HG02759 (cell line): ENCODE results near the gene GPR39.

Experiments used
- ATAC-seq: cut with Tn5 transposase; IDR thresholded peaks from one replicate; pipeline ENCODE4 v1.9.1; 2021; ENCODE audit warnings: mild to moderate bottlenecking, moderate library complexity; ENCODE audit not compliant: unreplicated experiment

The GPR39 gene

GRCh38 chr2:132597166-132597565, 180.6 kb downstream of the GPR39 start:
- no peak for ATAC-seq

DNA sequence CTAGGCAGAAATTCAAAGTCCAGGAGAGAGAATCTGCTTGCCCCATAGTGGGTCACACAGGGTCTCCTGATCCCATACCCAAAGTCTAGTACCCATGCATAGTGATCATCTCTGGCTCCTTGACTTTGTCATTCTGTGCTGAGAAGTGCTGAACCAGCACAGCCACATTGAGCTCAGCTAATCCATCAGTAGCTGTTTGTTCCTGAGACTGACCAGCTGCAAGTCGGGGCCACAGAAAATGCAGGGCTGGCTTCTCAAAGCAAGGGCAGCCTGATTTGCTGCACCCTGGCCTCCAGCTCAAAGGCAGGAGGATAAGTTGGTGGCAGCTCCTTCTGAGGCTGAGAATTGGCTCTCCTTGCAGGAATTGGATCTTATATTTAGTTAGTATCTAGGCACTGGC, 181.2 kb downstream of the GPR39 start:
- ATAC-seq: no peak

- ATAC-seq: no peak
Observed at GRCh38 chr2:132598536-132598935, 181.9 kb downstream of the GPR39 start.

- ATAC-seq: no peak
Observed at GRCh38 chr2:132599556-132599955, 183.0 kb downstream of the GPR39 start.

- ATAC-seq: no peak
Observed at GRCh38 chr2:132604561-132604960, 188.0 kb downstream of the GPR39 start.

GRCh38 chr2:132605236-132606180, 188.9 kb downstream of the GPR39 start:
- no peak for ATAC-seq

GRCh38 chr2:132606649-132607048, 190.0 kb downstream of the GPR39 start:
- ATAC-seq: no peak

GRCh38 chr2:132607426-132608090, 191.0 kb downstream of the GPR39 start:
- no peak for ATAC-seq

DNA sequence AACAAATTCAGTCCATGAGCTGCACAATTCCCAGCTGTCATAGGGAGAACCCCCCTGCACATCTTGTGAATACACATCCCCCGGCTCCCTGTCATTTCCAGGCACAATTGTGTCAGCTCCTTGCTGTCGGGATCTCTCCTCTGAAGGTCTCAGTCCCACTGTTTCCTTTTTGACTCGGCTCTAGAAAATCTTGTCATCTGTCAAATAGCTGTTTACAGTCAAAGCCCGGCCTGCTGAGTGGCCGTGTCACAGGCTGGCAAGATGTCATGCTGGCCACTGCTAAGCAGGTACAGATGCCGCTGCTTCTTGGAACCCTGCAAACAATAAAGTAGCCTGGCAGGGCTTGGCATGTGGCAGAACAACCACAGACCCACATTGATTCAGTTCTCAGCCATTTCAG, 191.7 kb downstream of the GPR39 start:
- no peak for ATAC-seq

DNA sequence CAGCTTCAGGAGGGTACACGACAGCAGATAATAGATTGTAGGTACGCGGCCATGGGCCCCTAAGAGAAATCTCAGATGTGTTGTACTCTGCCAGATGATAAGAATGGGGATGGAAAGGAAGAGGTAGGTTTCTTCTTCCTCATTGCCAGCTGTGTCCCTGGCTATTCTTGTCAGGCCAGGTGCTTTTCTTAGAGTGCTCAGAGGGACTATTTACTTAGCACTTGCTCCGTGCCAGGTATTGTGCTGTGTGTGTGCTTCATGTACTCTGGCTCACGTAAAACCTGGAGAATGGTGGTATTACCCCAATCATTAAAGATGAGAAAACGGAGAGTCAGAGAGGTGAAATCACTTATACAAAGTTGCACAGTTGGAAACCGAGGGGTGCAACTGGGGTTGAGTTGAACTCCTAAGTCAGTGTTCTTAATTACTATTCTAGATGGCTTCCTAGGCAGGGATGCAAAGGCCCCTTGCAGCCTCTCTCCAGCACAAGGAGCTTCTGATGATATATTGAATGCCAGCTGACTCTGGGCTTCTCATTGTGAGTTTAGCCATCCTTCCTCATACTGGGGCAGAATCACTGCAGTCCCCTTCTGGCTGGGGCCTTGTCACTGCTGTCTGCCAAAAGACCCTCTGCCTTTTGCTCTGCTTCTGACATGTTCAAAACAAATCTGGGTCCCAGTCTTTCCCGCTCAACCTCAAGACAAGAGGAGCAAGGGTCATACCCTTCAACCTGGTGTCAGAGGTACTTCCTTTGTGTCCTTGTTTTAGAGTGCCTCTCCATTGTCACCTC, 192.7 kb downstream of the GPR39 start:
- ATAC-seq: no peak

DNA sequence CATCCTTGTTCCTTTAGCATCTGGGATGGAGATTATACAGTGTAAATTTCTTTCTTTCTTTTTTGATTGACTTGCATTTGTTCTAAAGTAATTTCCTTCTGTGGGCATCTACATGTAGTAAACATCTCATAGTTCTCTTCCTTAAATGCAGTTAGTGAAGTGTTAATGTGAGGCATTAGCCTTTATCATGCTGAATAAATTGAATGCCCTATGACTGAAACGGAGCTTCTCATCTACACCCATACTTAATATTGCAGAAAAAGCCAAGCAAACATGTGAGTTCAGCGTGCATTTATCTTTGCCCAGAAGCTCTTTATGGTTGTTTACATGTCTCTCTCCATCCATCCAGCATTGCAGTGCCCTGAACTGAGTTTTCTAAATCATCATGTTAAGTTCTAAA, 195.1 kb downstream of the GPR39 start:
- no peak for ATAC-seq

DNA sequence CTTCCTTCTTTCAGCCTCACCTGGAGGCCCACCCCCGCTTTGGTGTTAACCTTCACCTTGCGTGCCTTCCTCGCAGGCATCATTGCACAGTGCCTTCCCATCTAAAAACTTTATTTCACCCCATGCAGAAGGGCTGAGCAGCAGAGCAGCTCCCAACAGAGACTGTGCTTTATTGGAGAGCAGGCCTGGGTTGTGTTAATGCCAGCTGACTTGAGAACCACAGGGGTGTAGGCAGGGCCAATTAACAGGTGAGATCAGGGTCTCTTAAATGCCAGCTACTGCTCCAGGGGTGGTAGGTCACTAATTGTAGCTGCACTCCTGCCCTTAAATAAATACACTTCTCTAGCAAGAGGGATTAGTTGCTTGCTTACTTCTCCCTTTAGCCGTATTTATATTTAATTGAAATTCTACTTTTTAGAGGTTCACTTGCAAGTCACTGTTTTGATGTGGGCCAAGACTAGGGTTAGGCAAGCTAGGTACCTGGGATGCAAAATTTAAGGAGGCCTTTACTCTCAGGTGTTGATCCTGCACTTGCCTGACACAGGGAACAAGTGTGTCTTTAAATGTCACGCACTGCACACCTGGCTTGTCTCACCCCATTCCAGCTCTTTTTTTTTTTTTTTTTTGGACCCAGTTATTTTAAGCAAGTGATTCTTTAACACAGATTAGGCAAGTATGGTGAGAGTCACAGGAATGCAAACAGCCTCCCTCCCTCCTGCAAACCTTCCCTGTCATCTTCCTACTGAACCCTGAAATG, 198.9 kb downstream of the GPR39 start:
- no peak for ATAC-seq

DNA sequence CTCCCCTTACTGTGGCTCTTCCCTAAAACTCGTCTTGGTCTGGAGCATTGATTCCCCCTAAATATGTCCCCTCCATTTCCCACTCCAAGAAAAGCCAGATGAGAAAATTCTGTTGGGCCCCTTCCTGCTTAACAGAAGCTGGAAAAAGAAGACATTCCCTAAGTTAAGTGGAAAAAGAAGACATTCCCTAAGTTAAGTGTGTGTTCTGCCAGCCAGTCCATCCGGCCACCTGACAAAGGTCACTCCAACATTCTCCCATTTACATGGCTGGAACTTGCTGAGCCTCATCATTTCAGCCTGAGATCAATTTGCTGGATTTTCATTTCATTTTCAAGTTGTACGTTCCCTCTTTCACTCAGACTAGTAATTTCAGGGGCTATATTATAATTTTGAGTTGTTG, 201.4 kb downstream of the GPR39 start:
- ATAC-seq: no peak

DNA sequence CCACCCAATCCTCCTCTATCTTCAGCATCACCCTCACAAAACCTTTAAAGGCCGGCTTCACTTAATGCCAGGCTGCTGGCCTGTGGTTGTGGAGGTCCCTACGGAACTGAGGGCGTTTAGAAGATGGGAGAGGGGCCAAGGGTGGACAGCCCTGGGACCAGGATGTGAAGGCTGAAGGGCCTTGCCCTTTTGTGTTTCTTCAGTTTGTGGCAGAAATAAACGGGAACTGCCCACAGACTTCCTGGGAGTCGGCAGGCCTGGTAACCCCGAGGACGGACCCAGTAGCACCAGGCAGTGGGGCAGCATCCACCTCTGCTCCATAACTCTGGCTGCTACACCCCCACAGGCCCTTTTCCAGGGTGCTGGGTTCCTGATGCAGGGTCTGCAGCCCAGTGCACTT, 202.1 kb downstream of the GPR39 start:
- no peak for ATAC-seq

DNA sequence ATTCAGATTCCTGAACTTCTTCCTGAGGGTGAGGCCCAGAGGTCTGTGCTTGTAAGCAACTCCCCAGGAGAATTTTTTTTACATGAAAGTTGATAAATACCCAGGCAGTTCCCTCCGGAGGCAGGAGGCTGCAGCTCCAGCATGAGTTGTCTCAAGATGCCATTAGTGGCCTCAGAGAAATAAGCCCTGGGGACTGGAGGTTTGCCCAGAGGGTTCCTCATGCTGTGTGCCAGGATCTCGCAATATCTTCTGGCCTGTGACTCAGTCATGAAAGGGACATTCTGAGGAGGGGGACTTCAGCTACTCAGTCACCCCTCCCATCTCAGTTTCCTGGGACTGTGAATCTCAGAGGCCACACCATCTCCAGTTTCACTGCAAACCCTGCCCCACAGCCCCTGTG, 203.5 kb downstream of the GPR39 start:
- ATAC-seq: no peak

DNA sequence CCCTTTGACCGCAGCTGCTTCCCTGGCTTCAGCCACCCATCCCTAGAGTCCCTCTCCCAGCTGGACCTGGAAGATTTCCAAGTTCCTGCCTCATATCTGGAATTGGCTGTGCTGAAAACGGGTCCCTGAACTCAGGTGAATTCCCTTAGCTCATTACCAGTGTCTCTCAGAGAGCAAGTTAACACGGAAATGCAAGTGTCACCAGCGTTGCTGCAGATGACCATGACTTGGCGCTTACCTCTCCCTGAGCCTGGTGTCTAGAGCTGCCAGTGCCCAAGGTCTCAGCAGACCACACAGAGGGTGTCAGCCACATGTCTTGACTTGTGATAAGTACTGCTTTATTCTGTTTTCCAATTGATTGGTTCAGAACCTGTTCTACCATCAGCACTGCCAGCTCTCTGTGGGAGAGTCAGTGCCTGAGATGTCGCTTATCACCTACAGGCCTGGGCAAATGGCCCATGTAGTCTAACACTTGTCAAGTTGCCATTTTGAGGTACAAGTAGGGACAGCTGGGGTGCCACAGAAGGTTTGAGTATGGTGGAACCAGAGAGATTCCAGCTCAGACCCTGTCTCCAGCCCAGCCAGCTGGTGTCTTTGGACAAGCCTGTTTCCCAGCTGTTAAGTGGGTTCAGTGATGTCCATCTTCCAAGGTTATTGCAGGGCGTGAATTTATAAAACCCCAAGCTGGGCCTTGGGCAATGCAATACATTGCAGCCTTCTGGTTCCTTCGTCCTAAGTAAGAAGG, 204.7 kb downstream of the GPR39 start:
- ATAC-seq: no peak

- no peak for ATAC-seq
Observed at GRCh38 chr2:132623096-132623839, 206.7 kb downstream of the GPR39 start.

GRCh38 chr2:132627536-132627935, 210.9 kb downstream of the GPR39 start:
- ATAC-seq: no peak

DNA sequence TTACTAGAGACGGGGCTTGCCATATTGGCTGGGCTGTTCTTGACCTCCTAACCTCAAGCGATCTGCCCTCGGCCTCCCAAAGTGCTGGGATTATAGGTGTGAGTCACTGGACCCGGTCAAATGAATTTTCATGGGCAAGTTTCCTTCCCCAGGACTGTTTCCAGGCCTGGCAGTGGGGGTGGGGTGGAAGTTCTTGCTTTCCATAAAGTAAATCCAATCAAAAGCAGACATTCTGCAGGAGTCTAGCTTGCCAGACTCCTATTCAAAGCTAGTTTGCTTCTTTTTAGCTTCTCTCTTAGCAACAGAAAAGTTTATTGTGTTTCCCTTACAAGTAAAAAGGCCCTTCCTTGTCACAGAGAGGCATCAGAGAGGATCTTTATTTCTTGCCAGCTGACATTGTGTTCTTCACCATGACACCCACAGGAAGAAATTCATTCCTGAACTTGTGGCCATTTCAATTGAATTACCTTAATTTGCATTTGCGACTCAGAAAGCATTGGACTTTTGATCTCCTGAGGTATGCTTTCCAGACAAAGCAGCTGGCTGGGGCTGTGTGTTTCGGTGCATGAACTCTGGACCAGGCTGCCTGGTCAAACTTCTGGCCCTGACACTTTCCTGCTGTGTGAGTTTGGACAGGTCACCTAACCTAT, 215.5 kb downstream of the GPR39 start:
- ATAC-seq: no peak
